Measurements from ENCODE around the gene ZNF600.
"Not testable (repeated sequence)": the region's sequence is repeated elsewhere in the genome, so short reads cannot be mapped to it uniquely, and the experiment has no call there.

DNA sequence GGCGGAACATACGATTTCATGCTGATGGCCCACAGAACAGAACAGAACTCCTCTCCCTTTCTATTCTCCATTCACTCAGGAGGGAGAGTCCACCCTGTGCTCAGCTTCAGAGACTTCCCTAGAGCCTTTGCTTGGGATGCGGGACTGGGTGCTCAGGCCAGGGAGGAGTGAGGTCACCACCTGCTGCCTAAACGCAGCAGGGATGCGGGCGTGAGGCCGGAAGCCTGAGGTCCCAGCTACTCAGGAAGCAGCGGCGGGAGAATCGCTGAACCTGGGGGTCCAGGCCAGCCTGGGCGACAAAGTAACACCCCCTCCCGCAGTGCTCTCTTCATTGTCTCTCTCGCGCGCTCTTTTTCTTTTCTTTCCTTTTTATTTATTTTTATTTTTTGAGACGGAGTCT is 60.5 kb downstream of the ZNF600 start:
- TF ChIP-seq, protein P1, sequence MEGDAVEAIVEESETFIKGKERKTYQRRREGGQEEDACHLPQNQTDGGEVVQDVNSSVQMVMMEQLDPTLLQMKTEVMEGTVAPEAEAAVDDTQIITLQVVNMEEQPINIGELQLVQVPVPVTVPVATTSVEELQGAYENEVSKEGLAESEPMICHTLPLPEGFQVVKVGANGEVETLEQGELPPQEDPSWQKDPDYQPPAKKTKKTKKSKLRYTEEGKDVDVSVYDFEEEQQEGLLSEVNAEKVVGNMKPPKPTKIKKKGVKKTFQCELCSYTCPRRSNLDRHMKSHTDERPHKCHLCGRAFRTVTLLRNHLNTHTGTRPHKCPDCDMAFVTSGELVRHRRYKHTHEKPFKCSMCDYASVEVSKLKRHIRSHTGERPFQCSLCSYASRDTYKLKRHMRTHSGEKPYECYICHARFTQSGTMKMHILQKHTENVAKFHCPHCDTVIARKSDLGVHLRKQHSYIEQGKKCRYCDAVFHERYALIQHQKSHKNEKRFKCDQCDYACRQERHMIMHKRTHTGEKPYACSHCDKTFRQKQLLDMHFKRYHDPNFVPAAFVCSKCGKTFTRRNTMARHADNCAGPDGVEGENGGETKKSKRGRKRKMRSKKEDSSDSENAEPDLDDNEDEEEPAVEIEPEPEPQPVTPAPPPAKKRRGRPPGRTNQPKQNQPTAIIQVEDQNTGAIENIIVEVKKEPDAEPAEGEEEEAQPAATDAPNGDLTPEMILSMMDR (IDR thresholded peaks at IDR 0.05; ENCODE audit: low read length): not testable (repeated sequence)
- TF ChIP-seq EZH2 (IDR thresholded peaks at IDR 0.05; ENCODE audit: borderline replicate concordance, low read length): not testable (repeated sequence)

Measured in OCI-LY1 (cell line).